BJ (cell line): Measurements from ENCODE around the gene MGA. TPM values are rescaled to one million over a fixed set of nuclear protein-coding genes. Genes with fewer than 3 reads are reported as not detected.

Experiments used
- CTCF ChIA-PET: fragments of 350-600 bp; formaldehyde crosslinking; extraction: SDS; loops from one replicate; lab custom pipeline; 2021; ENCODE audit warnings: antibody characterized with exemption, inconsistent platforms; lab: Yijun Ruan, JAX
- POLR2A ChIA-PET: fragments of 300-600 bp; sonication (Branson Sonifier 250); formaldehyde crosslinking; extraction: SDS; loops from one replicate; lab custom pipeline; 2021; ENCODE audit warnings: antibody characterized with exemption; lab: Charles Lee
- DNase-seq: peaks from one replicate; pipeline ENCODE4 v3.0.0-alpha.2; 2011; ENCODE audit warnings: low read depth
- H3K27me3 ChIP-seq: 2 replicates; pipeline ENCODE4 v1.6.0; 2011; ENCODE audit warnings: low read length; ENCODE audit not compliant: control insufficient read depth, insufficient read depth
- H3K36me3 ChIP-seq: 2 replicates; pipeline ENCODE4 v1.5.1; 2011; ENCODE audit warnings: low read length; ENCODE audit not compliant: control insufficient read depth, insufficient read depth
- H3K4me3 ChIP-seq: 2 replicates; pipeline ENCODE4 v1.5.1; 2011; ENCODE audit warnings: low read depth, mild to moderate bottlenecking, control low read depth, low read length
- polyA plus RNA-seq: library from polyadenylated mRNA; depleted of rRNA; stranded (reverse); fragments of >200 nt; gene quantifications from 2 replicates; pipeline ENCODE4 v1.2.3, GENCODE V29; 2011
- TF ChIP-seq, protein P1 (sequence below): IDR thresholded peaks from 2 replicates; pipeline ENCODE4 v1.5.1; 2011; ENCODE audit warnings: low read depth, mild to moderate bottlenecking, control low read depth, inconsistent platforms, low read length, moderate library complexity; ENCODE audit not compliant: insufficient read depth

The MGA gene
- polyA plus RNA-seq, 1 experiment, result 4.7 TPM

DNA sequence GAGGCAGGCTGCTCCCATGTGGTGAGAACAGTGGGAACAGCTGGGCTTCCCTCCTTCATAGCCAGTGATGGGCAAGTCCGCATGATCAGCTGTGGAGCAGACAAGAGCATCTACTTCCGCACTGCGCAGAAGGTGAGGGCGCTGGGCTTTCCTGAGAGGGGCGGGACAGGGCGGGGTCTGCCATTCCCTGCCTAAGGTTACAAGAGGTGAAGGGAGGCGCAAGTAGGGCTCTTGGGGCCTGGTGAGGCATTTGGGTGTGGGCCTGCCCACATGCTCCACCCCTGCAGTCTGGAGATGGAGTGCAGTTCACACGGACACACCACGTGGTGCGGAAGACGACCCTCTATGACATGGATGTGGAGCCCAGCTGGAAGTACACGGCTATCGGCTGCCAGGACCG, 157.1 kb downstream of the MGA start:
- H3K4me3 ChIP-seq, result no peak overlapping the region
- TF ChIP-seq, protein P1, sequence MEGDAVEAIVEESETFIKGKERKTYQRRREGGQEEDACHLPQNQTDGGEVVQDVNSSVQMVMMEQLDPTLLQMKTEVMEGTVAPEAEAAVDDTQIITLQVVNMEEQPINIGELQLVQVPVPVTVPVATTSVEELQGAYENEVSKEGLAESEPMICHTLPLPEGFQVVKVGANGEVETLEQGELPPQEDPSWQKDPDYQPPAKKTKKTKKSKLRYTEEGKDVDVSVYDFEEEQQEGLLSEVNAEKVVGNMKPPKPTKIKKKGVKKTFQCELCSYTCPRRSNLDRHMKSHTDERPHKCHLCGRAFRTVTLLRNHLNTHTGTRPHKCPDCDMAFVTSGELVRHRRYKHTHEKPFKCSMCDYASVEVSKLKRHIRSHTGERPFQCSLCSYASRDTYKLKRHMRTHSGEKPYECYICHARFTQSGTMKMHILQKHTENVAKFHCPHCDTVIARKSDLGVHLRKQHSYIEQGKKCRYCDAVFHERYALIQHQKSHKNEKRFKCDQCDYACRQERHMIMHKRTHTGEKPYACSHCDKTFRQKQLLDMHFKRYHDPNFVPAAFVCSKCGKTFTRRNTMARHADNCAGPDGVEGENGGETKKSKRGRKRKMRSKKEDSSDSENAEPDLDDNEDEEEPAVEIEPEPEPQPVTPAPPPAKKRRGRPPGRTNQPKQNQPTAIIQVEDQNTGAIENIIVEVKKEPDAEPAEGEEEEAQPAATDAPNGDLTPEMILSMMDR, result no peak
- ChIA-PET POLR2A (no interaction called here), CTCF (interaction anchor here (3.7 kb wide), 1 partner anchor 44 kb away, joined by 19 read pairs; the partner anchor contains the start of gene MAPKBP1)
- H3K27me3 ChIP-seq, result no peaks in the 10 kb centered on the region
- DNase-seq, result no peak
- H3K36me3 ChIP-seq, result peaks cover 51% of the 10 kb centered on the region

DNA sequence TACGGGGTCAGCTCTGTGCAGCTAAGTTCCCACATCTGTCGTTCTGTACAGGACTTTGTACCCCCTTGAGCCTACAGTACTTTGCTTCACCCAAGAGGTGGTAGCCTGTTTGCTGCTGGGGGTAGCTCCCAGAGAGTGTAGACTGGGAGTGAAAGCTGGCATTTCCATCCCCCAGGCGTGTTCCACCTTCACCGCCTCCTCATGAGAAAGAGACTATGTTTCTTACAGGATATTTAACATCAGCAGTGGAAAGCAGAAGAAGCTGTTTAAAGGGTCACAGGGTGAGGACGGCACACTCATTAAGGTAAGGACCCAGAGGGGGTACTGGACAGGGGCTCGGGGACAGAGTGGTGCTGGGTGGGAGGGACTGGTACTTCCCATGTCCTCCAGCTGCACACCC, 157.6 kb downstream of the MGA start:
- Histone ChIP-seq H3K36me3 (peaks cover 51% of the 10 kb centered on the region), H3K4me3 (no peak overlapping the region), H3K27me3 (no peaks in the 10 kb centered on the region)
- CTCF ChIA-PET, result interaction anchor here (0.9 to 3.7 kb wide), 3 partner anchors 8 to 44 kb away, joined by 4 to 19 read pairs (median 5); partner anchors contain the start of gene MAPKBP1
- no peak for DNase-seq
- TF ChIP-seq, protein P1, result no peak
- POLR2A ChIA-PET, result no interaction called here

DNA sequence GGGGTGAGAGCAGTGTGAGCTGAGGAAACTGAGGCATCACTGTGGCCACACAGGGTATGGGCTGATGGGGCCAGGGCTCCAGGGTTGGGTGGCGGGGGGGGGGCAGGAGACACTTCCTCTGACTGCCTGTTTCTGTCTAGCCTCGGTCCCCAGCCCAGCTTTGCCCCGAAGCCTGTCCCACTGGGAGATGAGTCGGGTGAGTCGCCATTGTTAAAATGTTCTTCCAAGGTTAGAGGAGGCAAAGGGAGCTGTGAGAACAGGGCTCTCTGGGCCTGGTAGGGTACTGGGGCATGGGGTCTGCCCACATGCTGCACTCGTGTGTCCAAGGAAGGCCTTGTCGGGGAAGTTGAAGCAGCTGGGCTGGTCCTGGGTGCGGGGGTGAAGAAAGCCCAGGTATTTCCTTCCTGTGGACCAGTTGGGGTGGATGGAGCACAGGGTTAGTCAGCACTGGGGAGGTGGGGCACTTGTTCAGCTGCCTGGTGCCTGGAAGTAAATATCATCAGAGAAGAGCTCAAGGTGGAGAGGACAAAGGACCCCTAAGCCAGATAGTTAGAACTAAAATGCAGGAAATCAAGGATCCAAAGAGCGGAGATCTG, 159.3 kb downstream of the MGA start:
- no peaks in the 10 kb centered on the region for H3K27me3 ChIP-seq
- H3K4me3 ChIP-seq, result no peak overlapping the region
- CTCF ChIA-PET, result interaction anchor here (1.2 to 5.0 kb wide), 3 partner anchors 8 to 46 kb away, joined by 3 to 36 read pairs (median 30); partner anchors contain the start of gene MAPKBP1
- peaks cover 55% of the 10 kb centered on the region for H3K36me3 ChIP-seq
- POLR2A ChIA-PET, result no interaction called here
- DNase-seq, result no peak
- TF ChIP-seq, protein P1, result no peak

DNA sequence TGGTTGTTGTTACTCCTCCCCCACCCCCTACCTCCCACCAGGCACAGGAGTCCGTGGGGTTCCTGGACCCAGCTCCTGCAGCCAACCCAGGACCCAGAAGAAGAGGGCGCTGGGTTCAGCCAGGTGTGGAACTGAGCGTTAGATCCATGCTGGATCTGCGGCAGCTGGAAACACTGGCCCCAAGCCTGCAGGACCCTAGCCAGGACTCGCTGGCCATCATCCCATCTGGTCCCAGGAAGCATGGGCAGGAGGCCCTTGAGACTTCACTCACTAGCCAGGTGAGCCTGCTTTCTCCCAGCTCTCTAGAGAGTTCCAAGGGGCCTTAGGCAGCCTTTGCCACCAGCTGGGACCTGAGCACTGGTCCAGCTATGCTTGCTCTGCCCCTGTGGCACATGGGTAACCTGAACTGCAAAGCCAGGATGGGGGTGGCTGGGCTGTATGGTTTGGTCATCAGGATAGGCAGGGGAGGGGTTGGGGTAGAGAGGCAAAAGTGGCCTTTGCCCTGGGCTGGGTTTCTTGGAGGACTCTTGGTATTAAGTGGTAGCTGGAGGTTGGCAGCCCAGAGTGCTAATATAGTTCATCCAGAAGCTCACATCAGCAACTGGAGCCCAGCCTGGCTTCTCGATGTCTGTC, 160.7 kb downstream of the MGA start:
- no peak for DNase-seq
- CTCF ChIA-PET, result interaction anchor here (3.7 to 5.0 kb wide), 2 partner anchors 9 to 47 kb away, joined by 30 to 36 read pairs; partner anchors contain the start of gene MAPKBP1
- POLR2A ChIA-PET, result interaction anchor here (0.5 kb wide), 1 partner anchor 10 kb away, joined by 6 read pairs; no protein-coding TSS in a partner anchor
- TF ChIP-seq, protein P1, result no peak
- no peaks in the 10 kb centered on the region for H3K27me3 ChIP-seq
- H3K36me3 ChIP-seq, result peaks cover 49% of the 10 kb centered on the region
- no peak overlapping the region for H3K4me3 ChIP-seq

DNA sequence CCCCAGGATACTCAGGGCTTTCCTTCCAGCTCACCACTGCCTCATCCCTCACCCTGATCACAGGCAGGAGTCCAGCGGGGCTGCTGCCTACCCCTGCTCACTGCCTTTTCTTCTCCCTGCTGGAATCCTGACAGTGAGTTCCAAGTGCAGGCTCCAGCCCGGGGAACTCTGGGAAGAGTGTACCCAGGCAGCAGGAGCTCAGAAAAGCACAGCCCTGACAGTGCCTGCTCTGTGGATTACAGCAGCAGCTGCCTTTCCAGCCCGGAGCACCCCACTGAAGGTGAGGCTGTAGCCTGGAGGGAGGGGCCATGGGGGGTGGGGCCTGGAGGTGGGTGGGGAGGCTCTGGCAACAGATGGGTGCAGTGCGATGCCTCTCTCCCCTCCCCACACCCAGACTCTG, 161.6 kb downstream of the MGA start:
- POLR2A ChIA-PET, result no interaction called here
- no peak for DNase-seq
- TF ChIP-seq, protein P1, result no peak
- no peaks in the 10 kb centered on the region for H3K27me3 ChIP-seq
- H3K36me3 ChIP-seq, result peaks cover 51% of the 10 kb centered on the region
- H3K4me3 ChIP-seq, result no peak overlapping the region
- CTCF ChIA-PET, result interaction anchor here (3.7 to 5.0 kb wide), 2 partner anchors 10 to 48 kb away, joined by 30 to 36 read pairs; partner anchors contain the start of gene MAPKBP1
